ENCODE data around the gene SORBS1.

Gene SORBS1

DNA sequence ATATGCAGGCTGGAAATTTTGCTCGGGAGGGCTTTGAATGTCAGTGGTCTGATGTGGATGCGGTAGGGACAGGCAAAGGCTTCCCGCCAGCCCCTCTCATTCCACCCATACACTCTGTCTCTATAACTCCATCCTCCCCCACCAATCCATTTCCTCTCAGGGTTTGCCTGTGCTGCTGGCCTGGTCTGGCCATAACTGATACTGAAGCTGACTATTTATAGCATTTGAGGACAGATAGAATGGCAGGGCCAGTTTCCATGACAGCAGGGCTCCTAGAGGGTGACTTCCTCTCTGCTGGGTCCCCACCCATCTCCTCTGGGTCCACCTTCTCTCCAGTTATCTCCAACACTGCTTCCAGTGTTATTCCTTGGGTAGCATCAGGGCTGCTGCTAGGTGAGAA lies 263.8 kb downstream of the SORBS1 start:
- no peak overlapping the region for H3K18ac ChIP-seq (ENCODE audit: low read length)
- WGBS (ENCODE audit: extremely low coverage, insufficient coverage, insufficient read length), result no CpG with 5 or more reads among the region's 3 CpGs
- no peak overlapping the region for H3K27ac ChIP-seq (ENCODE audit: low read depth, low read length)

DNA sequence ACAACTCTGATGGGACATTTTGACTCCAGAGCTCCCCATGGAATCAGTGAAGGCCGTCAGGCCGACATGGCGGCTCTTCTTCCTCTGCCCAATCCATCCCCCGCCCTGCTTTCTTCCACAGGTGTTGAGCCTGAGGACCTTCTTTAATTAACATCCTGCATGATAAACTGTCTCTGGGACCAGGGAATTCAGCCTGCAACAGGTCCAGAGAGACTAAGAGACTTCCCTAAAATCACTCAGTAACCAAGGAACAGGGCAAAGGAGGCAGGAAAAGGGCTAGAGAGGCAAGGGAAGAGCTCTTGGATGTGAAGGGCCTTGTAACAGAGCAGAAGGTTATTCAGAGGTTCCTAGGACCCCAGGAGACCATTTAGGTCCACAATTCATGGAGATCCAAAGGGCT lies 264.4 kb downstream of the SORBS1 start:
- Histone ChIP-seq H2BK5ac (ENCODE audit: low read depth, low read length, poor library complexity) (no peak overlapping the region), H3K4me1 (ENCODE audit: control insufficient read depth in 1 of 2, insufficient read depth in 2 of 2, low read length in 2 of 2) (peaks cover 12 to 15% of the 10 kb centered on the region in 2 experiments), H2BK120ac (ENCODE audit: insufficient read depth, low read length, poor library complexity) (peak overlapping the region; percentile 35), H3K79me1 (ENCODE audit: low read length) (peaks cover 13% of the 10 kb centered on the region), H4K12ac (ENCODE audit: low read depth, low read length) (no peak overlapping the region), H4K91ac (ENCODE audit: low read depth, low read length) (no peak overlapping the region), H2AK5ac (ENCODE audit: low read length) (no peak overlapping the region), H3K9me3 (ENCODE audit: insufficient read depth, low read depth, low read length) (peaks cover 3% of the 10 kb centered on the region), H3K18ac (ENCODE audit: low read length) (no peak overlapping the region), H3K4me2 (ENCODE audit: low read length) (no peak overlapping the region), H3K79me2 (ENCODE audit: control insufficient read depth, insufficient read depth, low read length, poor library complexity) (no peaks in the 10 kb centered on the region), H4K8ac (ENCODE audit: low read depth, low read length) (no peak overlapping the region), H3K14ac (ENCODE audit: low read length) (no peak overlapping the region), H3K4ac (ENCODE audit: low read depth, low read length) (no peak overlapping the region), H2AFZ (ENCODE audit: insufficient read depth, low read length, poor library complexity) (no peak overlapping the region), H3K23ac (ENCODE audit: low read length) (no peak overlapping the region), H3K36me3 (ENCODE audit: control insufficient read depth in 1 of 2, insufficient read depth in 2 of 2, low read length in 2 of 2) (no peaks in the 10 kb centered on the region), H2BK12ac (ENCODE audit: low read length) (peak overlapping the region; percentile 51), H3K4me3 (ENCODE audit: low read depth, low read length) (no peak overlapping the region), H3K9ac (ENCODE audit: low read length) (no peak overlapping the region), H3K27ac (ENCODE audit: low read depth, low read length) (no peak overlapping the region), H3K27me3 (ENCODE audit: insufficient read depth, low read length) (no peaks in the 10 kb centered on the region)
- no CpG with 5 or more reads among the region's 4 CpGs for WGBS (ENCODE audit: extremely low coverage, insufficient coverage, insufficient read length)
- no peak for DNase-seq

More for the DNA sequence above, 263.8 kb downstream of the SORBS1 start:
- Histone ChIP-seq H2AFZ (ENCODE audit: insufficient read depth, low read length, poor library complexity) (no peak overlapping the region), H3K27me3 (ENCODE audit: insufficient read depth, low read length) (no peaks in the 10 kb centered on the region), H2AK5ac (ENCODE audit: low read length) (no peak overlapping the region), H3K4ac (ENCODE audit: low read depth, low read length) (no peak overlapping the region), H3K79me1 (ENCODE audit: low read length) (peaks cover 13% of the 10 kb centered on the region), H3K4me3 (ENCODE audit: low read depth, low read length) (no peak overlapping the region), H4K8ac (ENCODE audit: low read depth, low read length) (no peak overlapping the region), H3K9me3 (ENCODE audit: insufficient read depth, low read depth, low read length) (no peaks in the 10 kb centered on the region), H3K36me3 (ENCODE audit: control insufficient read depth in 1 of 2, insufficient read depth in 2 of 2, low read length in 2 of 2) (no peaks in the 10 kb centered on the region), H2BK12ac (ENCODE audit: low read length) (no peak overlapping the region), H3K4me1 (ENCODE audit: control insufficient read depth in 1 of 2, insufficient read depth in 2 of 2, low read length in 2 of 2) (peaks cover 11 to 13% of the 10 kb centered on the region in 2 experiments), H3K23ac (ENCODE audit: low read length) (no peak overlapping the region), H3K79me2 (ENCODE audit: control insufficient read depth, insufficient read depth, low read length, poor library complexity) (no peaks in the 10 kb centered on the region), H3K14ac (ENCODE audit: low read length) (no peak overlapping the region), H3K4me2 (ENCODE audit: low read length) (no peak overlapping the region), H2BK120ac (ENCODE audit: insufficient read depth, low read length, poor library complexity) (no peak overlapping the region), H4K91ac (ENCODE audit: low read depth, low read length) (no peak overlapping the region), H4K12ac (ENCODE audit: low read depth, low read length) (no peak overlapping the region), H3K9ac (ENCODE audit: low read length) (no peak overlapping the region), H2BK5ac (ENCODE audit: low read depth, low read length, poor library complexity) (no peak overlapping the region)
- DNase-seq, result no peak

DNA sequence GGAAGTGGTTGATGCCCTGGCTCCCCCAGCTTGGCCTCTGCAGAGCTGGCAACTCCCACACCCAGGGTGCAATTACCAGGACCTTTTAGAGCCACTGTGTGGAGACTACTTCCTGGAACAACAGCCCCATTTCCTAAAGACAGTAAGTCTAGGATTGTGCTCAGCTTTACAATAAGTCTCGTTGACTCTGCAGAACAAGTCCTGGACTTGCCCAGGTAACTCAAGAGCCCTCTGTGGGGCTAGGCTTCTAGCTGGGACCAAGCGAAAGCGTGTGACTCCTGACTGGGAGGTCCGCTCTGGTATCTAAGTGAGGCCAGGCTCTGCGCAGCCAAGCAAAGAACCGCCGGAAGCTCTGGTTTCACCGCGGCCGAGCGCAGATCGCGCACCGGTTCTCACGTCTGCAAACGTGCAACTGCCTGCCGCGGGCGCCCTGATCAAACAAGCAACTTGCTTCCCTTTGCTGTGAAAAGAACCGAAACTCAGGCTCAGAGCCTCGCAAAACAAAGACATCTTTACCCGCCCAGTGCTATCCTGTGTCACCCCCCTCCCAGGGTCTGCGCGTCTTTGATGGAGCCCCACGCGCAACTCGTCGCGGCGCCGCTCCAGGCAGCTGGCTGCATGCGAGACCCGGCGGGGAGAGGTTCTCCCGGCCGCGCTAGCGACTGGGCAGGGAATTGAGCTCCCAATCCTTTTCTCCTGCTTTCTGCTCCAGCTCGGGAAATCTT lies 266.0 kb downstream of the SORBS1 start:
- H3K4me3 ChIP-seq (ENCODE audit: low read depth, low read length), result no peak overlapping the region
- H3K79me2 ChIP-seq (ENCODE audit: control insufficient read depth, insufficient read depth, low read length, poor library complexity), result peaks cover 8% of the 10 kb centered on the region
- peak overlapping the region; percentile 13 for H3K27ac ChIP-seq (ENCODE audit: low read depth, low read length)
- no peak overlapping the region for H3K23ac ChIP-seq (ENCODE audit: low read length)
- H3K36me3 ChIP-seq (ENCODE audit: control insufficient read depth in 1 of 2, insufficient read depth in 2 of 2, low read length in 2 of 2), result no peaks in the 10 kb centered on the region
- peaks cover 22% of the 10 kb centered on the region for H3K79me1 ChIP-seq (ENCODE audit: low read length)
- H4K8ac ChIP-seq (ENCODE audit: low read depth, low read length), result peak overlapping the region; percentile 71
- peak overlapping the region; percentile 50 for H2BK5ac ChIP-seq (ENCODE audit: low read depth, low read length, poor library complexity)
- H3K27me3 ChIP-seq (ENCODE audit: insufficient read depth, low read length), result no peaks in the 10 kb centered on the region
- WGBS (ENCODE audit: extremely low coverage, insufficient coverage, insufficient read length), result no CpG with 5 or more reads among the region's 39 CpGs
- no peak overlapping the region for H4K12ac ChIP-seq (ENCODE audit: low read depth, low read length)
- H3K14ac ChIP-seq (ENCODE audit: low read length), result peak overlapping the region; percentile 67
- peak overlapping the region; percentile 81 for H2BK12ac ChIP-seq (ENCODE audit: low read length)
- DNase-seq, result peak; percentile 68 to 77
- peak overlapping the region; percentile 22 for H3K4me2 ChIP-seq (ENCODE audit: low read length)
- H3K9ac ChIP-seq (ENCODE audit: low read length), result no peak overlapping the region
- H2AK5ac ChIP-seq (ENCODE audit: low read length), result no peak overlapping the region
- peak overlapping the region; percentile 28 for H3K18ac ChIP-seq (ENCODE audit: low read length)
- peak overlapping the region; percentile 46 for H2AFZ ChIP-seq (ENCODE audit: insufficient read depth, low read length, poor library complexity)
- peaks cover 3% of the 10 kb centered on the region for H3K9me3 ChIP-seq (ENCODE audit: insufficient read depth, low read depth, low read length)
- peak overlapping the region; percentile 71 for H4K91ac ChIP-seq (ENCODE audit: low read depth, low read length)
- H3K4me1 ChIP-seq (ENCODE audit: control insufficient read depth in 1 of 2, insufficient read depth in 2 of 2, low read length in 2 of 2), result peaks cover 17 to 18% of the 10 kb centered on the region in 2 experiments
- peak overlapping the region; percentile 87 for H2BK120ac ChIP-seq (ENCODE audit: insufficient read depth, low read length, poor library complexity)
- peak overlapping the region; percentile 21 for H3K4ac ChIP-seq (ENCODE audit: low read depth, low read length)

DNA sequence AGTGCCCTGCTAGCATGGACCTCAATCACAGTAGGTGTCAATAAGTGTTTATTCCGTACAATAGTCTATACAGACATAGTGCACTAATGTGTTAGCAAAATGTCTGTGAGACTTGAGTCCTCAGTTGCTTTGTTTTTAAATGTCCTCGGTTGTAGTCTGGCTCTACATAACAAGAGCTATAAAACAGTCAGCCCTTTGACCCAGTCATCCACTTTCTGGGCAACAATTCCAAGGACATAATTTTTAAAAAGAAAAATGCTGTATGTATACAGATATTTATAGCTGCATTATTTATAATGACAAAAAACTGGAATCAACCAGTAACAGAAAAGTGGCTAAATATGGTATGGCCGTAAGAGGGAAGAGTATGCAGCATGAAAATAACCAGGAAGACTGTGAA lies 267.5 kb downstream of the SORBS1 start:
- Histone ChIP-seq H3K27me3 (ENCODE audit: insufficient read depth, low read length) (no peaks in the 10 kb centered on the region), H2BK5ac (ENCODE audit: low read depth, low read length, poor library complexity) (no peak overlapping the region), H3K9ac (ENCODE audit: low read length) (no peak overlapping the region), H3K18ac (ENCODE audit: low read length) (no peak overlapping the region), H2BK120ac (ENCODE audit: insufficient read depth, low read length, poor library complexity) (no peak overlapping the region), H3K27ac (ENCODE audit: low read depth, low read length) (no peak overlapping the region), H4K12ac (ENCODE audit: low read depth, low read length) (no peak overlapping the region), H3K4ac (ENCODE audit: low read depth, low read length) (no peak overlapping the region), H4K8ac (ENCODE audit: low read depth, low read length) (no peak overlapping the region), H3K9me3 (ENCODE audit: insufficient read depth, low read depth, low read length) (peaks cover 3% of the 10 kb centered on the region), H3K79me1 (ENCODE audit: low read length) (peaks cover 33% of the 10 kb centered on the region), H3K4me2 (ENCODE audit: low read length) (no peak overlapping the region), H2BK12ac (ENCODE audit: low read length) (no peak overlapping the region), H3K14ac (ENCODE audit: low read length) (no peak overlapping the region), H3K4me1 (ENCODE audit: control insufficient read depth in 1 of 2, insufficient read depth in 2 of 2, low read length in 2 of 2) (peaks cover 21 to 25% of the 10 kb centered on the region in 2 experiments), H3K79me2 (ENCODE audit: control insufficient read depth, insufficient read depth, low read length, poor library complexity) (peaks cover 18% of the 10 kb centered on the region), H2AK5ac (ENCODE audit: low read length) (no peak overlapping the region), H4K91ac (ENCODE audit: low read depth, low read length) (no peak overlapping the region), H3K36me3 (ENCODE audit: control insufficient read depth in 1 of 2, insufficient read depth in 2 of 2, low read length in 2 of 2) (no peaks in the 10 kb centered on the region), H3K23ac (ENCODE audit: low read length) (no peak overlapping the region), H2AFZ (ENCODE audit: insufficient read depth, low read length, poor library complexity) (no peak overlapping the region), H3K4me3 (ENCODE audit: low read depth, low read length) (no peak overlapping the region)
- no CpG with 5 or more reads among the region's 3 CpGs for WGBS (ENCODE audit: extremely low coverage, insufficient coverage, insufficient read length)
- DNase-seq, result no peak

All from trophoblast cell (in vitro differentiated cells and primary cell).